Measurements from ENCODE around the gene EML1.

EML1 gene

GRCh38 chr14:99793213-99794150 lies at the start of gene EML1:
TSS of gene EML1 (plus strand) at chr14:99793413. CDS start at chr14:99793477, 64 bp downstream.
- peak; percentile 64 to 66 for DNase-seq (ENCODE audit: low read depth in 2 of 2)

- DNase-seq (ENCODE audit: low read depth in 2 of 2), result no peak
These were observed 48.9 kb upstream of the EML1 start for GRCh38 chr14:99744199-99744872.

GRCh38 chr14:99744873-99745224 lies 48.4 kb upstream of the EML1 start:
- no peak for DNase-seq (ENCODE audit: low read depth in 2 of 2)

GRCh38 chr14:99745307-99745951 lies 47.8 kb upstream of the EML1 start:
- DNase-seq (ENCODE audit: low read depth in 2 of 2), result no peak

- no peak for DNase-seq (ENCODE audit: low read depth in 2 of 2)
These were observed 46.0 kb upstream of the EML1 start for GRCh38 chr14:99747167-99747566.

- no peak for DNase-seq (ENCODE audit: low read depth in 2 of 2)
These were observed 45.5 kb upstream of the EML1 start for GRCh38 chr14:99747582-99748330.

GRCh38 chr14:99748529-99748928 lies 44.7 kb upstream of the EML1 start:
- no peak for DNase-seq (ENCODE audit: low read depth in 2 of 2)

GRCh38 chr14:99749142-99749541 lies 44.1 kb upstream of the EML1 start:
- no peak for DNase-seq (ENCODE audit: low read depth in 2 of 2)

- DNase-seq (ENCODE audit: low read depth in 2 of 2), result no peak
These were observed 43.2 kb upstream of the EML1 start for GRCh38 chr14:99749763-99750715.

GRCh38 chr14:99750746-99751450 lies 42.3 kb upstream of the EML1 start:
- DNase-seq (ENCODE audit: low read depth in 2 of 2), result no peak

- DNase-seq (ENCODE audit: low read depth in 2 of 2), result no peak
These were observed 41.4 kb upstream of the EML1 start for GRCh38 chr14:99751539-99752485.

GRCh38 chr14:99752486-99753121 lies 40.6 kb upstream of the EML1 start:
- no peak for DNase-seq (ENCODE audit: low read depth in 2 of 2)

GRCh38 chr14:99753225-99754140 lies 39.7 kb upstream of the EML1 start:
- DNase-seq (ENCODE audit: low read depth in 2 of 2), result no peak

- DNase-seq (ENCODE audit: low read depth in 2 of 2), result no peak
These were observed 38.8 kb upstream of the EML1 start for GRCh38 chr14:99754141-99755067.

GRCh38 chr14:99755068-99755405 lies 38.2 kb upstream of the EML1 start:
- no peak for DNase-seq (ENCODE audit: low read depth in 2 of 2)

Data from stimulated activated CD8-positive, alpha-beta memory T cell treated with anti-CD3 and anti-CD28 coated beads, Interleukin-2, amount 100 ng/mL, for 48 hours (primary cell).